Measurements from ENCODE around the gene PXDC1.

- TF ChIP-seq SIN3A (IDR thresholded peaks at IDR 0.05; ENCODE audit: borderline replicate concordance, insufficient read depth, low read length) (no peak), TAF1 (IDR thresholded peaks at IDR 0.05; ENCODE audit: borderline replicate concordance, insufficient read depth, low read length) (no peak), REST (IDR thresholded peaks at IDR 0.05; ENCODE audit: insufficient read depth in 1 of 2, low read depth in 2 of 2, low read length in 2 of 2) (no peak), POLR2AphosphoS5 (IDR thresholded peaks at IDR 0.05; ENCODE audit: low read depth, low read length) (no peak), FOXP2 (optimal IDR thresholded peaks at IDR 0.05; ENCODE audit: borderline replicate concordance, extremely low read depth, extremely low read length, insufficient read depth) (no peak)
Measured at GRCh38 chr6:3693831-3694230, 57.7 kb downstream of the PXDC1 start.

Data from PFSK-1 (cell line).